Smooth muscle cell (in vitro differentiated cells): ENCODE data around the gene CAMKV. TPM values are rescaled to one million over a fixed set of nuclear protein-coding genes. Genes with fewer than 3 reads are reported as not detected.
A peak's percentile ranks its signal among the peaks of the same experiment; 100 is the strongest.
"Not testable (repeated sequence)": the region's sequence is repeated elsewhere in the genome, so short reads cannot be mapped to it uniquely, and the experiment has no call there.

Experiments used
- DNase-seq: peaks from one replicate; lab custom pipeline; 2025; ENCODE audit not compliant: unreplicated experiment; lab: John Stamatoyannopoulos, UW
- H2AFZ ChIP-seq: fragments of 200-600 bp; sonication (generic); 2 replicates; pipeline ENCODE4 v1.6.0; 2016; ENCODE audit warnings: antibody characterized with exemption, low read depth, mild to moderate bottlenecking
- H3F3A ChIP-seq: fragments of 200-600 bp; sonication (generic); 2 replicates; pipeline ENCODE4 v1.6.0; 2017; ENCODE audit warnings: antibody characterized with exemption, low read depth
- H3K27ac ChIP-seq: fragments of 200-600 bp; sonication (generic); 2 replicates; pipeline ENCODE4 v1.5.1; 2016; ENCODE audit warnings: low read depth, mild to moderate bottlenecking
- H3K27me3 ChIP-seq: fragments of 200-600 bp; sonication (generic); 2 replicates; pipeline ENCODE4 v1.6.1; 2016; ENCODE audit warnings: low read depth, mild to moderate bottlenecking
- H3K36me3 ChIP-seq: fragments of 200-600 bp; sonication (generic); 2 replicates; pipeline ENCODE4 v1.5.1; 2016; ENCODE audit warnings: low read depth
- H3K4me1 ChIP-seq: fragments of 200-600 bp; sonication (generic); 2 replicates; pipeline ENCODE4 v1.5.1; 2016; ENCODE audit warnings: low read depth
- H3K4me2 ChIP-seq: fragments of 200-600 bp; sonication (generic); 2 replicates; pipeline ENCODE4 v1.6.0; 2016; ENCODE audit warnings: mild to moderate bottlenecking
- H3K4me3 ChIP-seq: fragments of 200-600 bp; sonication (generic); 2 replicates; pipeline ENCODE4 v1.5.1; 2016; ENCODE audit warnings: mild to moderate bottlenecking
- H3K79me2 ChIP-seq: fragments of 200-600 bp; sonication (generic); 2 replicates; pipeline ENCODE4 v1.6.0; 2016; ENCODE audit warnings: low read depth, mild to moderate bottlenecking
- H3K9ac ChIP-seq: fragments of 200-600 bp; sonication (generic); 2 replicates; pipeline ENCODE4 v1.6.0; 2016; ENCODE audit warnings: low read depth
- H3K9me3 ChIP-seq: fragments of 200-600 bp; sonication (generic); replicated peaks from 2 replicates; pipeline ENCODE4 v1.5.1; 2016; ENCODE audit warnings: low read depth
- H4K20me1 ChIP-seq: fragments of 200-600 bp; sonication (generic); 2 replicates; pipeline ENCODE4 v1.6.0; 2016; ENCODE audit warnings: low read depth
- CTCF ChIP-seq: fragments of 200-600 bp; sonication (generic); IDR thresholded peaks from 2 replicates; pipeline ENCODE4 v1.5.1; 2017; ENCODE audit warnings: borderline replicate concordance, mild to moderate bottlenecking, antibody characterized with exemption; ENCODE audit not compliant: insufficient read depth, poor library complexity, severe bottlenecking
- WGBS: methylation state at CpG from one replicate; pipeline ENCODE4 v1.1.7; 2016; ENCODE audit warnings: low lambda C conversion rate; 5-methylcytosine and 5-hydroxymethylcytosine counted together
- polyA plus RNA-seq: library from polyadenylated mRNA; unstranded; fragments of >200 nt; fragmentation: Nextera tagmentation; extraction: Ambion mirVana; gene quantifications from 2 replicates; pipeline ENCODE4 v1.2.1, GENCODE V29; 2016
- total RNA-seq: library from RNA; depleted of rRNA; stranded (reverse); fragments of >200 nt; gene quantifications from 2 replicates; pipeline ENCODE4 v1.2.3, GENCODE V29; 2014

Gene CAMKV, protein sequence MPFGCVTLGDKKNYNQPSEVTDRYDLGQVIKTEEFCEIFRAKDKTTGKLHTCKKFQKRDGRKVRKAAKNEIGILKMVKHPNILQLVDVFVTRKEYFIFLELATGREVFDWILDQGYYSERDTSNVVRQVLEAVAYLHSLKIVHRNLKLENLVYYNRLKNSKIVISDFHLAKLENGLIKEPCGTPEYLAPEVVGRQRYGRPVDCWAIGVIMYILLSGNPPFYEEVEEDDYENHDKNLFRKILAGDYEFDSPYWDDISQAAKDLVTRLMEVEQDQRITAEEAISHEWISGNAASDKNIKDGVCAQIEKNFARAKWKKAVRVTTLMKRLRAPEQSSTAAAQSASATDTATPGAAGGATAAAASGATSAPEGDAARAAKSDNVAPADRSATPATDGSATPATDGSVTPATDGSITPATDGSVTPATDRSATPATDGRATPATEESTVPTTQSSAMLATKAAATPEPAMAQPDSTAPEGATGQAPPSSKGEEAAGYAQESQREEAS
- total RNA-seq (not detected in 2 replicates), polyA plus RNA-seq (not detected in 2 replicates)

DNA sequence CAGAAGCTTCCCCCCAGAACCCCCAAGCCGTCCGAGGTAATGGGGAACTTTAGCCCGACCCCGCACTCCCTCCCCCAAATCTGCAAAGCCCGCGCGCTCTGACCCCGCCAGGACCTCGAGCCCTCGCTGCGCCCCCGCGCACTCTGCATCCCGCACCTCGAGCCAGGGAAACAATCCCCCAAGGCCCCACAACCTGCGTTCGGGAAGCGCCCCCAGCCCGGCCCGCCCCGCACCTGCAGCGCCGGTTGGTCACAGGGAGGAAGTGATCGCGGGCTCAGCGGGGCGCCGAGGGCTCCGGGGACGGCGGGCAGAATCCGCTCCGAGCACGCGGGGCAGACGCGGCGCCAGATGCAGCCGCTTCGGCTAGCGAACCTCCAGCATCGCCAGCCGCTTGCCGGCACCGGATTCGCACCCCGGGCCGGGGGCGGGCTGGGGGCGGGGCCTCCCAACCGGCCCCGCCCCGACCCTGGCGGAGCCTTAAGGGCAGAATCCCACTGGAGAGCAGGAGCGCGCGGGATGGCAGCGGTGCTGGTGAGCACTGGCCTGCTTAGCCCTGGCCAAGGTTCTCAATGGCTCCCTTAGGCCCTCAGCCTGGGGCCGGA is at the start of gene CAMKV:
TSS of gene CAMKV (minus strand) at position 382 of the 602 bp plus-strand sequence. CDS start 7,518 bp downstream, outside the sequence.
- H3K79me2 ChIP-seq: no peaks in the 10 kb centered on the region
- H2AFZ ChIP-seq: no peak within 1 kb of the TSS
- WGBS: 1% methylated on average over 32 of the region's 59 CpGs
- peaks cover 18% of the 10 kb centered on the region for H3K4me1 ChIP-seq
- no peaks in the 10 kb centered on the region for H3K9me3 ChIP-seq
- no peaks in the 10 kb centered on the region for H3F3A ChIP-seq
- H3K4me2 ChIP-seq: peak within 1 kb of the TSS; percentile 85
- H3K27ac ChIP-seq: no peak within 1 kb of the TSS
- H3K4me3 ChIP-seq: peak within 1 kb of the TSS; percentile 41
- DNase-seq: no peak
- no peak within 1 kb of the TSS for H3K9ac ChIP-seq
- H3K27me3 ChIP-seq: peaks cover 46% of the 10 kb centered on the region
- no peak for TF ChIP-seq CTCF
- H4K20me1 ChIP-seq: no peaks in the 10 kb centered on the region
- no peaks in the 10 kb centered on the region for H3K36me3 ChIP-seq

- 95% methylated on average over 19 of the region's 19 CpGs for WGBS
- H4K20me1 ChIP-seq, DNase-seq, H3K4me1 ChIP-seq, H3F3A ChIP-seq, H3K27me3 ChIP-seq, H3K27ac ChIP-seq, H3K9me3 ChIP-seq, H3K36me3 ChIP-seq, H3K4me2 ChIP-seq, H2AFZ ChIP-seq, H3K4me3 ChIP-seq, H3K79me2 ChIP-seq, H3K9ac ChIP-seq: not testable (repeated sequence)
These were observed 48.3 kb upstream of the CAMKV start for GRCh38 chr3:49917806-49918590.

GRCh38 chr3:49916686-49917085 is 47.0 kb upstream of the CAMKV start:
- Histone ChIP-seq H2AFZ (no peak overlapping the region), H3K79me2 (no peaks in the 10 kb centered on the region), H4K20me1 (no peaks in the 10 kb centered on the region), H3K4me3 (no peak overlapping the region), H3K36me3 (no peaks in the 10 kb centered on the region), H3K9me3 (no peaks in the 10 kb centered on the region), H3K27ac (no peak overlapping the region), H3F3A (no peaks in the 10 kb centered on the region), H3K4me1 (no peaks in the 10 kb centered on the region), H3K27me3 (no peaks in the 10 kb centered on the region), H3K4me2 (no peak overlapping the region), H3K9ac (no peak overlapping the region)
- DNase-seq: no peak
- TF ChIP-seq CTCF: no peak
- WGBS: 81% methylated on average over 5 of the region's 5 CpGs

DNA sequence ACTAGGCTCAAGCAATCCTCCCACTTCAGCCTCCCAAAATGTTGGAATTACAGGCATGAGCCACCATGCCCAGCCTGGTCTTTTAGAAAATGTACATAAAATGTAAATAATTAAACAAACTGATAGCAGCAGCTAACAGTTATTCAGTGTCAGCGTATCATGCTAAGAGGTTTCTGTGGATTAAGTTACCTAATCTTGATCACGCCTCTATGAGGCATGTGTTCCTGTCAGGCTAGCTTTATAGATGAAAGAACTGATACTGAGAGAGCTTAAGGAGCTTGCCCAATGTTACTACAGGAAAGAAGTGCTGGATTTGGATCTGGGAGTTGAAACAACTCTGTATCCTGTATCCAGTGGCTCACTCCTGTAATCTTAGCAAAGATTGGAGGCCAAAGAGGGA is 45.2 kb upstream of the CAMKV start:
- WGBS: 47% methylated on average over 2 of the region's 2 CpGs
- no peak overlapping the region for H3K27ac ChIP-seq
- H3F3A ChIP-seq: no peaks in the 10 kb centered on the region
- DNase-seq: no peak
- no peaks in the 10 kb centered on the region for H3K9me3 ChIP-seq
- no peak overlapping the region for H2AFZ ChIP-seq
- no peaks in the 10 kb centered on the region for H3K4me1 ChIP-seq
- TF ChIP-seq CTCF: no peak
- no peaks in the 10 kb centered on the region for H3K36me3 ChIP-seq
- no peaks in the 10 kb centered on the region for H4K20me1 ChIP-seq
- H3K4me2 ChIP-seq: no peak overlapping the region
- no peak overlapping the region for H3K9ac ChIP-seq
- H3K4me3 ChIP-seq: no peak overlapping the region
- no peaks in the 10 kb centered on the region for H3K79me2 ChIP-seq
- no peaks in the 10 kb centered on the region for H3K27me3 ChIP-seq
